Measurements from ENCODE around the gene IL13. TPM values are rescaled to one million over a fixed set of nuclear protein-coding genes. Genes with fewer than 3 reads are reported as not detected.

Gene IL13
- total RNA-seq, 1 experiment from 2014 or later, result not detected

- intact Hi-C loops (cut with micrococcal nuclease; ENCODE audit: unreplicated experiment), result no loop called here
- POLR2A ChIA-PET (ENCODE audit: low non-redundant PET), result no interaction called here
- no peaks in the 10 kb centered on the region for H3K36me3 ChIP-seq (ENCODE audit: insufficient read depth, low read length, poor library complexity, severe bottlenecking)
- no TSS peak for BruUV-seq (replicated peaks)
- H3K27ac ChIP-seq (ENCODE audit: low read depth, low read length, poor library complexity, severe bottlenecking), result no peak overlapping the region
- no peaks in the 10 kb centered on the region for H3K4me1 ChIP-seq (ENCODE audit: insufficient read depth, low read length, poor library complexity, severe bottlenecking)
- H3K9me3 ChIP-seq (ENCODE audit: low read depth, low read length, poor library complexity, severe bottlenecking), result no peaks in the 10 kb centered on the region
- no peak for TF ChIP-seq CTCF (conservative IDR thresholded peaks at IDR 0.05; ENCODE audit: low read depth, low read length)
- no peak for TF ChIP-seq EZH2 (IDR thresholded peaks at IDR 0.05; ENCODE audit: borderline replicate concordance, low read depth, low read length, poor library complexity, severe bottlenecking)
- H3K4me3 ChIP-seq (ENCODE audit: low read depth, low read length, poor library complexity, severe bottlenecking), result no peak overlapping the region
- CTCF ChIA-PET, result no interaction called here
- H3K27me3 ChIP-seq (replicated peaks; ENCODE audit: insufficient read depth, low read depth, low read length, poor library complexity), result no peaks in the 10 kb centered on the region
- DNase-seq (ENCODE audit: low spot score), result no peak
Measured at GRCh38 chr5:132668706-132669454, 10.9 kb downstream of the IL13 start.

- DNase-seq (ENCODE audit: low spot score), result no peak
- Histone ChIP-seq H3K9me3 (ENCODE audit: low read depth, low read length, poor library complexity, severe bottlenecking) (no peaks in the 10 kb centered on the region), H3K36me3 (ENCODE audit: insufficient read depth, low read length, poor library complexity, severe bottlenecking) (no peaks in the 10 kb centered on the region), H3K27ac (ENCODE audit: low read depth, low read length, poor library complexity, severe bottlenecking) (no peak overlapping the region), H3K4me3 (ENCODE audit: low read depth, low read length, poor library complexity, severe bottlenecking) (no peak overlapping the region), H3K4me1 (ENCODE audit: insufficient read depth, low read length, poor library complexity, severe bottlenecking) (no peaks in the 10 kb centered on the region), H3K27me3 (replicated peaks; ENCODE audit: insufficient read depth, low read depth, low read length, poor library complexity) (no peaks in the 10 kb centered on the region)
- no peak for TF ChIP-seq EZH2 (IDR thresholded peaks at IDR 0.05; ENCODE audit: borderline replicate concordance, low read depth, low read length, poor library complexity, severe bottlenecking)
- no peak for TF ChIP-seq CTCF (conservative IDR thresholded peaks at IDR 0.05; ENCODE audit: low read depth, low read length)
- CTCF ChIA-PET, result no interaction called here
- POLR2A ChIA-PET (ENCODE audit: low non-redundant PET), result interaction anchor here (1.1 kb wide), 1 partner anchor 34 kb away, joined by 3 read pairs; no protein-coding TSS in a partner anchor
- no TSS peak for BruUV-seq (replicated peaks)
- intact Hi-C loops (cut with micrococcal nuclease; ENCODE audit: unreplicated experiment), result no loop called here
Measured at GRCh38 chr5:132669455-132669820, 11.5 kb downstream of the IL13 start.

- DNase-seq (ENCODE audit: low spot score), result no peak
- H3K4me3 ChIP-seq (ENCODE audit: low read depth, low read length, poor library complexity, severe bottlenecking), result no peak overlapping the region
- BruUV-seq (replicated peaks), result no TSS peak
- no peaks in the 10 kb centered on the region for H3K36me3 ChIP-seq (ENCODE audit: insufficient read depth, low read length, poor library complexity, severe bottlenecking)
- intact Hi-C loops (cut with micrococcal nuclease; ENCODE audit: unreplicated experiment), result no loop called here
- H3K27me3 ChIP-seq (replicated peaks; ENCODE audit: insufficient read depth, low read depth, low read length, poor library complexity), result no peaks in the 10 kb centered on the region
- TF ChIP-seq CTCF (conservative IDR thresholded peaks at IDR 0.05; ENCODE audit: low read depth, low read length) (no peak), EZH2 (IDR thresholded peaks at IDR 0.05; ENCODE audit: borderline replicate concordance, low read depth, low read length, poor library complexity, severe bottlenecking) (no peak)
- H3K27ac ChIP-seq (ENCODE audit: low read depth, low read length, poor library complexity, severe bottlenecking), result no peak overlapping the region
- H3K4me1 ChIP-seq (ENCODE audit: insufficient read depth, low read length, poor library complexity, severe bottlenecking), result no peaks in the 10 kb centered on the region
- CTCF ChIA-PET, result no interaction called here
- POLR2A ChIA-PET (ENCODE audit: low non-redundant PET), result interaction anchor here (1.1 kb wide), 1 partner anchor 35 kb away, joined by 3 read pairs; no protein-coding TSS in a partner anchor
- no peaks in the 10 kb centered on the region for H3K9me3 ChIP-seq (ENCODE audit: low read depth, low read length, poor library complexity, severe bottlenecking)
Measured at GRCh38 chr5:132669966-132670882, 12.3 kb downstream of the IL13 start.
